IPS-18a (cell line): ENCODE measurements around the gene FLACC1.
"Not testable (repeated sequence)": the region's sequence is repeated elsewhere in the genome, so short reads cannot be mapped to it uniquely, and the experiment has no call there.

ENCODE experiments used
- H3K27ac ChIP-seq: one replicate; pipeline ENCODE4 v1.5.1; 2013; ENCODE audit warnings: low read length
- H3K27me3 ChIP-seq: one replicate; pipeline ENCODE4 v1.6.1; 2013; ENCODE audit warnings: mild to moderate bottlenecking, low read length; ENCODE audit not compliant: control insufficient read depth, insufficient read depth
- H3K36me3 ChIP-seq: one replicate; pipeline ENCODE4 v1.6.1; 2013; ENCODE audit warnings: low read depth, low read length; ENCODE audit not compliant: control insufficient read depth
- H3K4me1 ChIP-seq: one replicate; pipeline ENCODE4 v1.6.1; 2013; ENCODE audit warnings: low read depth, low read length; ENCODE audit not compliant: control insufficient read depth
- H3K4me3 ChIP-seq: one replicate; pipeline ENCODE4 v1.5.1; 2013; ENCODE audit warnings: low read length
- H3K9ac ChIP-seq: one replicate; pipeline ENCODE4 v1.6.1; 2013; ENCODE audit warnings: mild to moderate bottlenecking, low read length, moderate library complexity
- H3K9me3 ChIP-seq: one replicate; pipeline ENCODE4 v1.6.1; 2013; ENCODE audit warnings: low read depth, low read length; ENCODE audit not compliant: control insufficient read depth

Gene FLACC1

DNA sequence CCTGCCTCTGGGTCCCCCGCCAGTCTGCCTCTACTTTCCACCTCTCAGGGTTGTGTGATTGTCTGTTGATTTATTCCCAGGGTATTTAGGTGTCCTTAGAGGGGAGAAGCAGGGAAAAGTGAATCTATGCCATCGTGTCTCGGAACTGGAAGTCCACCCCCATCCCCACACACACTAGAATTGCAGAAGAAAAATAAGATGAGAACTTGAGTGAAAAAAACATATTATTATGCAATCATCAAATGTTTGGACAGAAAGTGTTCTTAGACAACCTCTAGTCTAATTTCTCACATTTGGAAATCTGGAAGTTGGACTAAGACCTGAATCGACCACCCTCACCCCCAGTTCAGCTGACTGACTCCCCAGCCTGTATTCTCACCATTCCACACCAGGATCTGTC, 110.9 kb downstream of the FLACC1 start:
- Histone ChIP-seq H3K36me3 (no peaks in the 10 kb centered on the region), H3K27ac (no peak overlapping the region), H3K9me3 (no peaks in the 10 kb centered on the region), H3K4me3 (no peak overlapping the region), H3K27me3 (no peaks in the 10 kb centered on the region), H3K9ac (no peak overlapping the region), H3K4me1 (no peaks in the 10 kb centered on the region)

GRCh38 chr2:201244829-201245228, 112.3 kb downstream of the FLACC1 start:
- Histone ChIP-seq H3K9me3 (no peaks in the 10 kb centered on the region), H3K4me3 (no peak overlapping the region), H3K27ac (no peak overlapping the region), H3K9ac (no peak overlapping the region), H3K4me1 (no peaks in the 10 kb centered on the region), H3K27me3 (no peaks in the 10 kb centered on the region), H3K36me3 (no peaks in the 10 kb centered on the region)

GRCh38 chr2:201242571-201243277, 114.4 kb downstream of the FLACC1 start:
- Histone ChIP-seq H3K36me3 (no peaks in the 10 kb centered on the region), H3K4me3 (no peak overlapping the region), H3K9me3 (no peaks in the 10 kb centered on the region), H3K9ac (no peak overlapping the region), H3K4me1 (no peaks in the 10 kb centered on the region), H3K27me3 (no peaks in the 10 kb centered on the region), H3K27ac (no peak overlapping the region)

DNA sequence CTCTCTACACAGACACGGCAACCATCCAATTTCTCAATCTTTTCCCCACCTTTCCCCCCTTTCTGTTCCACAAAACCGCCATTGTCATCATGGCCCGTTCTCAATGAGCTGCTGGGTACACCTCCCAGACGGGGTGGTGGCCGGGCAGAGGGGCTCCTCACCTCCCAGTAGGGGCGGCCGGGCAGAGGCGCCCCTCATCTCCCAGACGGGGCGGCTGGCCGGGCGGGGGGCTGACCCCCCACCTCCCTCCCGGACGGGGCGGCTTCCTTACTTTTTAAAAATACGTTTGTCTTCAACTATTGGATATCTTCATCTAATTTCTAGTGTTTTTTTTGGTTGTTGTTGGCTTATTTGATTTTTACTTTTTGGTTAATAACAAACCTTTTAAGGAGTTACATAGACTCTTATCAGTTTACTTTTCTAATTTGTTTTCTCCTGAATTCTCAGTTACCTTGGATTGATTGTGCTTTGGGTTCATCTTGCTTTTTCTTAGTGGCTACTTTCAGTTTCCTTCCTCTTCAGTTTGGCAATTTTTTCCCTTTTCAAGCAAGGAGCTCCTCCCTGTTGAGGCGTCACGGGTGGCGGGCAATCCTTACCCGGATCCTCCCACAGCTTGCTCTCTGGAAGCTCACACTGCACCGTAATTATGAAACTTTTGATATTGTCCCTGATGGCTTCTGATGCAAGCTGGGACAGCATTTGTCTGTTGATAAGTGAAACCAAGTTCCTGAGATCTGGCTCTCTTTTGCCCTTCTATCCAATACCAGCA, 117.8 kb downstream of the FLACC1 start:
- H3K9me3 ChIP-seq, H3K27me3 ChIP-seq, H3K4me1 ChIP-seq, H3K9ac ChIP-seq, H3K4me3 ChIP-seq, H3K27ac ChIP-seq, H3K36me3 ChIP-seq: not testable (repeated sequence)
